ENCODE data around the gene FAR2. TPM values are rescaled to one million over a fixed set of nuclear protein-coding genes. Genes with fewer than 3 reads are reported as not detected.

The FAR2 gene
- total RNA-seq, 1 experiment from 2014 or later = 11.0 TPM

GRCh38 chr12:29104516-29104915 lies 44.6 kb upstream of the FAR2 start:
- POLR2A ChIA-PET (ENCODE audit: unreplicated experiment) = no interaction called here
- no peak overlapping the region for H3K27ac ChIP-seq

GRCh38 chr12:29110506-29111442 lies 38.3 kb upstream of the FAR2 start:
- no TSS peak for BruUV-seq (replicated peaks)
- TF ChIP-seq, protein P1, sequence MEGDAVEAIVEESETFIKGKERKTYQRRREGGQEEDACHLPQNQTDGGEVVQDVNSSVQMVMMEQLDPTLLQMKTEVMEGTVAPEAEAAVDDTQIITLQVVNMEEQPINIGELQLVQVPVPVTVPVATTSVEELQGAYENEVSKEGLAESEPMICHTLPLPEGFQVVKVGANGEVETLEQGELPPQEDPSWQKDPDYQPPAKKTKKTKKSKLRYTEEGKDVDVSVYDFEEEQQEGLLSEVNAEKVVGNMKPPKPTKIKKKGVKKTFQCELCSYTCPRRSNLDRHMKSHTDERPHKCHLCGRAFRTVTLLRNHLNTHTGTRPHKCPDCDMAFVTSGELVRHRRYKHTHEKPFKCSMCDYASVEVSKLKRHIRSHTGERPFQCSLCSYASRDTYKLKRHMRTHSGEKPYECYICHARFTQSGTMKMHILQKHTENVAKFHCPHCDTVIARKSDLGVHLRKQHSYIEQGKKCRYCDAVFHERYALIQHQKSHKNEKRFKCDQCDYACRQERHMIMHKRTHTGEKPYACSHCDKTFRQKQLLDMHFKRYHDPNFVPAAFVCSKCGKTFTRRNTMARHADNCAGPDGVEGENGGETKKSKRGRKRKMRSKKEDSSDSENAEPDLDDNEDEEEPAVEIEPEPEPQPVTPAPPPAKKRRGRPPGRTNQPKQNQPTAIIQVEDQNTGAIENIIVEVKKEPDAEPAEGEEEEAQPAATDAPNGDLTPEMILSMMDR (conservative IDR thresholded peaks at IDR 0.05) = no peak
- no peak for TF ChIP-seq EZH2 (IDR thresholded peaks at IDR 0.05; ENCODE audit: low read depth)
- peaks cover 17% of the 10 kb centered on the region for H3K4me1 ChIP-seq (replicated peaks; ENCODE audit: insufficient read depth)
- H4K20me1 ChIP-seq (ENCODE audit: insufficient read depth) = no peaks in the 10 kb centered on the region
- peaks cover 9% of the 10 kb centered on the region; the same call in 1 of the 2 replicates for H3F3A ChIP-seq (ENCODE audit: insufficient read depth, low read depth)
- no peak overlapping the region for H3K4me2 ChIP-seq
- H2AFZ ChIP-seq = no peak overlapping the region
- no peaks in the 10 kb centered on the region for H3K27me3 ChIP-seq (ENCODE audit: insufficient read depth, low read depth)
- ChIA-PET CTCF (no interaction called here), POLR2A (ENCODE audit: unreplicated experiment) (interaction anchor here (0.6 kb wide), 1 partner anchor 82 kb away, joined by 4 read pairs; no protein-coding TSS in a partner anchor)
- DNase-seq = no peak
- H3K36me3 ChIP-seq (ENCODE audit: low read depth) = no peaks in the 10 kb centered on the region
- intact Hi-C loops (cut with micrococcal nuclease; ENCODE audit: unreplicated experiment) = no loop called here
- no peaks in the 10 kb centered on the region for H3K79me2 ChIP-seq (ENCODE audit: low read depth)
- H3K9me3 ChIP-seq (ENCODE audit: insufficient read depth, low read depth) = 0 out of 2 replicates have a peak, but pooled peaks cover 12% of the 10 kb centered on the region
- H3K4me3 ChIP-seq = no peak overlapping the region
- no peak overlapping the region for H3K27ac ChIP-seq
- H3K9me2 ChIP-seq (ENCODE audit: insufficient read depth) = no peaks in the 10 kb centered on the region

More at GRCh38 chr12:29104516-29104915, 44.6 kb upstream of the FAR2 start:
- BruUV-seq (replicated peaks) = no TSS peak
- Histone ChIP-seq H3K9me3 (ENCODE audit: insufficient read depth, low read depth) (peaks cover 3% of the 10 kb centered on the region; the same call in 1 of the 2 replicates), H3K4me3 (no peak overlapping the region), H3K36me3 (ENCODE audit: low read depth) (no peaks in the 10 kb centered on the region), H2AFZ (no peak overlapping the region), H3K4me2 (no peak overlapping the region), H3K9me2 (ENCODE audit: insufficient read depth) (no peaks in the 10 kb centered on the region), H3K27me3 (ENCODE audit: insufficient read depth, low read depth) (no peaks in the 10 kb centered on the region), H3K79me2 (ENCODE audit: low read depth) (no peaks in the 10 kb centered on the region), H3K4me1 (replicated peaks; ENCODE audit: insufficient read depth) (no peaks in the 10 kb centered on the region), H4K20me1 (ENCODE audit: insufficient read depth) (no peaks in the 10 kb centered on the region), H3F3A (ENCODE audit: insufficient read depth, low read depth) (no peaks in the 10 kb centered on the region)
- intact Hi-C loops (cut with micrococcal nuclease; ENCODE audit: unreplicated experiment) = no loop called here
- no peak for TF ChIP-seq EZH2 (IDR thresholded peaks at IDR 0.05; ENCODE audit: low read depth)
- TF ChIP-seq, protein P1 (conservative IDR thresholded peaks at IDR 0.05) = no peak
- CTCF ChIA-PET = no interaction called here
- DNase-seq = no peak

DNA sequence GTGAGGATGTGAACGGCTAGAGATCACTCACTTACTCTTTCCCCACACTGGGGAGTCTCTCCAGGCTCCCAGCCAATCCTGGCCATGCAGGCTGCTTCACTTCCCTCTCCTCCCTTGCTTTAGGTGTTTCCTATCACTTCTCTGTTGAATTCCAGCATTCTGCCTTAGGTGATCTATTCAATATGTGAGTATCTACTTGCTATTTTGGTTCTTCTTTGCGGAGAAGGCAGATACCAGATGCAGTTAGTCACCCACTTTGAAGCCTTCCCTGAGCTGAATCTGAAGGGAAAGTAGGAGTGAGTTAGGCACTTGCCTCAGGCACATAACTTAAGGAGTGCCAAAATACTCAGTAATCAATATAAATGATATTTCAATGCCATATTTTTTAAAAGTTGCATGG lies 36.0 kb upstream of the FAR2 start:
- DNase-seq = peak; percentile 9 to 76
- Histone ChIP-seq H3K9me2 (ENCODE audit: insufficient read depth) (no peaks in the 10 kb centered on the region), H3K4me3 (0 out of 2 replicates have a peak overlapping the region, but pooled peaks have one; percentile 0), H3K4me2 (peak overlapping the region; percentile 37), H2AFZ (no peak overlapping the region), H4K20me1 (ENCODE audit: insufficient read depth) (no peaks in the 10 kb centered on the region), H3K79me2 (ENCODE audit: low read depth) (no peaks in the 10 kb centered on the region), H3K9me3 (ENCODE audit: insufficient read depth, low read depth) (0 out of 2 replicates have a peak, but pooled peaks cover 12% of the 10 kb centered on the region), H3K27ac (0 out of 2 replicates have a peak overlapping the region, but pooled peaks have one; percentile 30), H3K4me1 (replicated peaks; ENCODE audit: insufficient read depth) (peaks cover 17% of the 10 kb centered on the region), H3K36me3 (ENCODE audit: low read depth) (no peaks in the 10 kb centered on the region), H3K27me3 (ENCODE audit: insufficient read depth, low read depth) (no peaks in the 10 kb centered on the region), H3F3A (ENCODE audit: insufficient read depth, low read depth) (peaks cover 9% of the 10 kb centered on the region; the same call in 1 of the 2 replicates)
- no peak for TF ChIP-seq EZH2 (IDR thresholded peaks at IDR 0.05; ENCODE audit: low read depth)
- ChIA-PET CTCF (no interaction called here), POLR2A (ENCODE audit: unreplicated experiment) (no interaction called here)
- no TSS peak for BruUV-seq (replicated peaks)
- intact Hi-C loops (cut with micrococcal nuclease; ENCODE audit: unreplicated experiment) = no loop called here
